HCEC 1CT (cell line): ENCODE data around the gene PCDH18.
"Not testable (repeated sequence)": the region's sequence is repeated elsewhere in the genome, so short reads cannot be mapped to it uniquely, and the experiment has no call there.

Source experiments
- DNase-seq: peaks from one replicate; pipeline ENCODE4 v3.0.0-alpha.2; 2017

The PCDH18 gene

DNA sequence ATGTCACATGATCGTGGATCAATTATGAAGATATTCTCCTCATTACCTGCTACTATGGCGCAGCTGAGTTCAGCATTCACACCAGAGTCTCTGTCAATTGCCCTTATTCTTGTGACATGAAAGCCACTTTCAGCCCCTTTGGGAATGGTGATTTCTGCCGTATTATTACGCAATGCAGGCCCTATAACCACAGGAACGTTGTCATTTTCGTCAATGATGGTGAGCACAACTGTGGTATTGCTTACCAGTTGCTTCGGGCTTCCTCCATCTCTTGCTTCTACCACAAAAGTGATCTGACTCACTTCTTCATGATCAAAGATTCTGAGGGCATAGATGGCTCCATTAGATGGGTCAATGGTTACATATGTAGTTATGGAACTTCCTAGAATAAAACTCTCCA is 2.1 kb downstream of the PCDH18 start:
- DNase-seq = peak; percentile 67

DNA sequence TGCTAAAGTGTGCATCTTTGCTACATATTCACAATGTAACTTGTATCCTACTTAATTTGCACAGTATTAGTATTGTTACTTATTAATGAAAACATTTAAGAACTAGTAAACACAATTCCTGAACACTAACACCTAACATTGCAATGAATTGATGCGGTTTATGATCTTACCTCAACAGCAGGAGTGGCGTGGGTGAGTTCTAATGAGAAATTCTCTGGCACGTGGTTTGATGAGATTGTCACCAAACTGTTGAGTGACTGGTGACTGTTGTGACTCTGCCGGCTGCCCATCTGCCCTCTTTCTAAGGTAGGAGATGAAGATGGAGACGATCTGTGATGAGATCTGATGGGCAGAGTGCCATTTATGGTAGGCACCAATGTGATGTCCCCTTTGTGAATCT is 2.9 kb downstream of the PCDH18 start:
- DNase-seq = no peak

DNA sequence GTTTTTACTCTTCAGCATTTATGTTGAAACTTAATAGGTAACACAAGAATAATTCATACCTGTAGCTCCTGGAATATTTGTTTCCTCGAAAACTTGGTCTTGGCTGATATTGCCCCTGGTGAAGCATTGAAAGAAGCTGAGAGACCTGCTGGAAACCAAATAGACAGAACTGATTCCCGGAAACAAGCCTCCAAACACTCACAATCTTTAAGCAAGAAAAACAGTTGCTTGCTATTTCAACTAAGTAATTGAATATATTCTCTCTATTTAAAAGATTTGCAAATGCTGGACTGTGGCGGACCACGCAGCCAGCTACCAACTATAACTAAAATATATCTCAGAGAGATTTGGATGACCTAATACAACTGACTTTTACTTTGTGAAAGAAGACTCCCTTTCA is 3.6 kb downstream of the PCDH18 start:
- DNase-seq = no peak

DNA sequence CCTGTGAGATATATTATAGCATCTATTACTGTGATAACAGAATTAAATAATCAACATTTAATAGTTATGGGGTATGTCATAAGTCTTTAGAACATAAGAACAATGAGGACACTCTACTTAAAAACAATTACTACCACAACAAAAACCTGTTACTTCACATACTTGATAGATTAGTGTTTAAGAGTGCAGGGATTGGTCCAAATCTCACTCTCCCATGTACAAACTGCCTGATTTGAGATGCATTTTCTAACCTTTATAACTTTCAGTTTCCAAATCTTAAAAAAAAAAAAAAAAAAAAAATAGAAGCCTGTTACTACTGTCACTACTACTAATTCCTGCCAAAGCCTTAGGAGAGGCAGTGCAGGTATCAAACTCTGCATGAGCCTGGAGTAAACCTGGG is 5.6 kb downstream of the PCDH18 start:
- no peak for DNase-seq

DNA sequence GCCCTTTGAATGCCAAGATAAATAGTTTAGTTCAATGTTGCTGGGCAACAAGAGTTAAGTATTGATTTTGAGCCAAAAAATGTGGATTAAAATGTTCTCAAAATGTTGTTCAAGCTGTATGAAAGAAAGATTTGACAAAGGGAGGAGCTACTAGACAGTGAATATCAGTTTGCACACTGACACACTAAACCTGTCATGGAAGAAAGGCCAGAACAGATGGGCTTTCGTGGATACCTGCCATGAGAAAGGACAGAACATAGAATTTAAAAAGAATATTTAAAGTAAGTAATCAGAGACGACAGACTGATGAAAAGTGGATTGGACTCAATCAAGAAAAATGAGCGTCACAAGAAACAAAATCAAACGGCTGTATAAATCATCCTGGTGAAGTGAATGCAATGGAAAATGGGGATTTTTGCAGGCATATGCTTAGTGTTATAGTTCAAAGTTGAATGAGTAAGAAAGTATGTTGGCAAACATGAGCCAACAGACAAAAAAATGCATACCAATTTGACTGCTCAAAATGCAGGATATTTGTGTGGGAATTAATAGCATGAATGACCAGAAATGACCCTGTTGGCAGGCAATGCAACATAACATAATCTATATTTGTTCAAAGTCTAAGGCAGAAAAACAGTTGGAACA is 7.4 kb downstream of the PCDH18 start:
- DNase-seq = peak; percentile 58

DNA sequence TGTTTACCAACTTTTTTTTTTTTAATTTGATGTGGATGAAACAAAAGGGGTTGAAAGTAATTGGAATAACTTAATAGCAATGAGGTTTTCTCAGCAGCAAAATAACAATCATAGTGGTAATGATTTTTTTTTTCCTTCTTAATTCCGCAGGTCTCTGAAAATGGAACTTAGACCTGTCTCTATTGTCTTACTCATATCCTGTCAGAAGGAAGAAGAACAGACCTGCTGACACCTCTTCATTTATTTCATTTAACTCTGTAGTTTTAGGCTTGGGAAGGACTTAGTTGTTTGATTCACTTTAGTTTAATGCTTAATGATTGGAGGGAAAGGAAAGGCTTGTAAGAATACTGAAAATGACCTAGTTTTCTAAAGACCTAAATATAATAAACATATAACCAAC is 9.0 kb downstream of the PCDH18 start:
- no peak for DNase-seq

DNA sequence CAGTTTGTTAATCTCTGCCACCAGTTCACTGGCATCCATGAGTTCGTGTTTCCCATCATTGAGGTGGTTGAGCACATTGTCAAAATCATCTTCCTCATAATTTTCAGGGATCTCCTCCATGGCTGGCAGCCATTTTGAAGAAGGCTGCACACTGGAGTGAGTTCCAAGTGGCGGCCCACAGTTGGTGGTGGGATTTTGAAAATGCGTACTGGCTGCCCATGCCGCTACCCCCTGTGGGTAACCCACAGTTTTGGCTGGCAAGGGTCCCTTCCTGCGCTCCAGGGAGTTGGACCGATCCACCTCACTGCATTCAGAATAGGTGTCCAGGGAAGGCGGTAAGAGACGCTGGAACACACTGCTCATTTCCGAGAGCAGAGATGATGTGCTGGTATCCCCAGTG is 11.2 kb downstream of the PCDH18 start:
- no peak for DNase-seq

DNA sequence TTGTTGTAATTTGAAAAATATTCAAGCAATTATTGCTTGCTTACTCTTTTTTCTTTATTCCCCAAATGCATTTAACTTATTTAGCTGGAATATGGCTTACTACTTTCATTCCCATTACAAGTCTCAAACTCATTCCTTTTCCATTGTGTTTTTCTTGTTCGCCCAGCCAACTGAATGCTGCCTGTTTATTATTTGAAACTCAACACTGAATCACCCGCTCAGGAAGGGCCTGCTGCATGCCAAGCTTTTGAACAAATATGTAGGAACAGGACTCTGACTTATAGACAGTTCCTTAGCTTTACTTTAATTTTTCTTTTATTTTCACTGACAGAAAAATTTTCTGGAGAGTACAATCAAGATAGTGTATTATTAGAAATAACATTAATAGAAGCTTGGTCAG is 12.9 kb downstream of the PCDH18 start:
- DNase-seq = peak; percentile 58

DNA sequence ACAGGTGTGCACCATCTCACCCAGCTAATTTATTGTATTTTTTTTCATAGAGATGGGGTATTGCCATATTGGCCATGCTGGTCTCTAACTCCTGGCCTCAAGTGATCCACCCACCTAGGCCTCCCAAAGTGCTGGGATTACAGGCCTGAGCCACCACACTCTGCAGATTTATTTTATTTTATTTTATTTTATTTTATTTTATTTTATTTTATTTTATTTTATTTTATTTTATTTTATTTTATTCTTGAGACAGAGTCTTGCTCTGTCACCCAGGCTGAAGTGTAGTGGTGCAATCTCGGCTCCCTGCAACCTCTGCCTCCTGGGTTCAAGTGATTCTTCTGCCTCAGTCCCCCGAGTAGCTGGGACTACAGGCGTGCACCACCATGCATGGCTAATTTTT is 15.0 kb downstream of the PCDH18 start:
- DNase-seq = not testable (repeated sequence)

DNA sequence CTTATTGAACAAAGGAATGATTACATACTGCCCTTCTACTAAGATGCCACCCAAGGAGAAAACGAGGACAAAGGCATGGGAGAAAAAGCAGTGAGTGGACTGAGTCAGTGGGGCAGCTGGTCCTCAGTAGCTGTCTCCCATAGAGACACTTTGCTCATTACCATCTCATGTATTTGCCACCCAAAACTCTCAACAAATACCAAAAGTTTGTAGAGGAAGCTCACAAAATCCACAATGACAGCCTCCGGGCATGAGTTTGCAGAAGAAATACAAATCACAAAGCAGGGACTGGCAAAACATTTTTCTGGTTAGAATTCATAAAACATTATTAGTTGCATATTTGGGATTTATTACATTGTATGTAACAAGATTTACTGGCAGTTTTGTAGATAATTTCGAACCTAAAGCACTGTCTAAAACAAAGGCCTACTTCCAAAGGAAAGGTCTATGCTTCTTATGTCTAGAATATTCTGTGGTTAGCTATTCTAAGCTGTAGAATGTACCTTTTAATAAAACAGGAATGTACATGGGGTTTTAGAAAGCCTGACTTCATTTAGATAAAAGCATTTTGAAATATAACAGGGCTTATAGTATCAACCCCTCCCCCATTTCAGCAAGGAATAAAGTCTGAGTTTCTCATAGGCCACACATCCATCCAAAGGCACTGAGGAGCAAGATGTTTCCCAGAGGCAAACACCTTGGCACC is 17.7 kb downstream of the PCDH18 start:
- no peak for DNase-seq

DNA sequence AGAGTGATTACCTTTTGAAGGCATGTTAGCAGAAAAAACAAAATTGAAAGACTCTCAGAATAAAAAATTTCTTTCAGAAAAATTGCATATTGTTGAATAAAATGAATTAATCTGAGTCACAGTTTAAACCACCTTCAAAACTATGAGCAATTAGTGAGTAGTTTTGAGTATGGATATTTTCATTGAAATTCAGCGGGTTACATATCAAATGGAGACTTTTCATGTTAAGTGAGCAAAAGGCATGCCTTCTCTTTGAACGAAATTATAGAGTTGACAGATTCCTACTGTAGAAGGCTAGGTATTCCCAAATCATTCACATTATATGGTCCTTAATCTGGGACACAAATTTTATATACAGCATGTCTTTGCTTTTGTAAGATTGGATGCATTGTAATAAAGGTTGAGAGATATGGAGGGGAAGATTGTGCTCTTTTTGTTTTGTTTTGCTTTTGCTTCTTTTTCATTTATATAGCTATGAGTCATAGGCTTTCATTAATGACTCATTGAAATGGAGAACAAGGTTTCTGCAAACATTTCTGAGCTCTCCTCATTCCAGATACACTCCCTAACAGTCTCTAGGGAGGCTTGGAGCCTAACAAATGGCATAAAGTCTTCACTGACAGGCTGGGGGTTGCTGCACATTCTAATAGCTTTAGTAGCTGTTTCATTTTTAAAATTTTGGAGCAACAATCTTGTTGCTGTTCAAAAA is 21.6 kb downstream of the PCDH18 start:
- peak; percentile 85 for DNase-seq

DNA sequence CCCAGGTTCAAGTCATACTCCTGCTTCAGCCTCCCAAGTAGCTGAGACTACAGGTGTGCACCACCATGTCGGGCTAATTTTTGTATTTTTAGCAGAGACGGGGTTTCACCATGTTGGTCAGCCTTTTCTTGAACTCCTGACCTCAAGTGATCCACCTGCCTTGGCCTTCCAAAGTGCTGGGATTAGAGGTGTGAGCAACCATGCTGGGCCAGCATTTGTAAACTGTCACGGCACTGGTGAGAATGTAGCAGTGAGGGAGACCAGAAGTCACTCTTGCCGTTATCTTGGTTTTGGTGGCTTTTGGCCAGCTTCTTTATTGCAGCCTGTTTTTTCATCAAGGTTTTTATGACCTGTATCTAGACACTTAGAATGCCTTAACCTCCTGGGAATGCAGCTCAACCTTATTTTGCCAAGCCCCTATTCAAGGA is 22.4 kb downstream of the PCDH18 start:
- no peak for DNase-seq

DNA sequence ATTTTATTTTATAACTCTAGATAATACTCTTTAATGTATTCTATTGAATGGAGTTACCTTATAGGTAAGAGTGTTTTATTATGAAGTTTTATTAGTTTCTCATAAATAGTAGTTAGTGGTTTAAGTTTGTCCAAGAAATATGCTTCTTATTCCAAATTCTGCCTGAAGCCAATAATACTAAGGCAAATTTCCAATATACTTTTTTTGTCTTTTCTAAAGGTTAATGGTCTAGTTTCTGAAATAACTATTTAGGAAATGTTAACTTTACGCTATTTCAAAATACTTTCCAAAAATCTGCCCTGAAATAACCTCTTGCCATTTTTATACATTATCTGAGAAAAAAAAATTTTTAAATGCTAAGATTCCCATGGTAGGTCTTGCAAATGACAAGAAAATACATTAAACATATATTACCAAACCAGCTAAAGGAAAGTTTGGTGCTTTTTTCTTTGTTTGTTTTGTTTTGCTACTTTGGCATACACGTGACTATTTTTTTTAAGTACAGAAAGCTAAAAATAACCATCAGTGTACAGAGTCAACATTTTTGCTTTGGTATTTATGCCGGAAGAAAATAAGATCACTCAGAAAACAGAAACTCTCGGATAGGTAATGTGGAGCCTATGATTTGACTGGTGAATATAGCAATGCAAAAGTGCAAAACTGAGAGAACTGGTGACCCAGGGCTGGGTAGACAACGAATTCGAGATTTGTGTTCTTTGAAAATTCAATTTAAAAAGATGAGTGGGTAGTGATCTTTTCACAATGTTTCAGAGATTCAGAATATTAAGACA is 29.8 kb downstream of the PCDH18 start:
- DNase-seq = no peak

DNA sequence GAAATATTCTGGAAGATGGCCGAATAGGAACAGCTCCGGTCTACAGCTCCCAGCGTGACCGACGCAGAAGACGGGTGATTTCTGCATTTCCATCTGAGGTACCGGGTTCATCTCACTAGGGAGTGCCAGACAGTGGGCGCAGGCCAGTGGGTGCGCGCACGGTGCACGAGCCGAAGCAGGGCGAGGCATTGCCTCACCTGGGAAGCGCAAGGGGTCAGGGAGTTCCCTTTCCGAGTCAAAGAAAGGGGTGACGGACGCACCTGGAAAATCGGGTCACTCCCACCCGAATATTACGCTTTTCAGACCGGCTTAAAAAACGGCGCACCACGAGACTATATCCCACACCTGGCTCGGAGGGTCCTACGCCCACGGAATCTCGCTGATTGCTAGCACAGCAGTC is 36.0 kb downstream of the PCDH18 start:
- DNase-seq = not testable (repeated sequence)

DNA sequence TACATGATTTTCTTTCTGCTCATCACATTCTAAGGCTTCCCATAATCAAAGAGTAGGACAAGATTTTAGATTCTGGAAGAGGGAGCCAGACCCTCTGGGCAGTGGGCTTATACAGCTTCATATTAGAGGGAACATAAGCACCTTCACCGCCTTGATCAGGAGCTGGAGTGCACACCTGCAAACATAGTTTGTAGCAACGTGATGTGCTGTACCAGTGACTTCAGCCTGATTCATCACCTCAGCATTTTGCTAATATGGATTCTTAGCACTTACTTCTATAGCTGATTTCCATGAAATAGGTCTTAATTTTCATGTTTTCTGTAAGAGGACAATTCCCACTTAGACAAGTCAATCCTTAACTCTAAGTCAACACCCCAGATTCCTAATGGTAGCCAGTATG is 36.7 kb downstream of the PCDH18 start:
- DNase-seq = no peak

DNA sequence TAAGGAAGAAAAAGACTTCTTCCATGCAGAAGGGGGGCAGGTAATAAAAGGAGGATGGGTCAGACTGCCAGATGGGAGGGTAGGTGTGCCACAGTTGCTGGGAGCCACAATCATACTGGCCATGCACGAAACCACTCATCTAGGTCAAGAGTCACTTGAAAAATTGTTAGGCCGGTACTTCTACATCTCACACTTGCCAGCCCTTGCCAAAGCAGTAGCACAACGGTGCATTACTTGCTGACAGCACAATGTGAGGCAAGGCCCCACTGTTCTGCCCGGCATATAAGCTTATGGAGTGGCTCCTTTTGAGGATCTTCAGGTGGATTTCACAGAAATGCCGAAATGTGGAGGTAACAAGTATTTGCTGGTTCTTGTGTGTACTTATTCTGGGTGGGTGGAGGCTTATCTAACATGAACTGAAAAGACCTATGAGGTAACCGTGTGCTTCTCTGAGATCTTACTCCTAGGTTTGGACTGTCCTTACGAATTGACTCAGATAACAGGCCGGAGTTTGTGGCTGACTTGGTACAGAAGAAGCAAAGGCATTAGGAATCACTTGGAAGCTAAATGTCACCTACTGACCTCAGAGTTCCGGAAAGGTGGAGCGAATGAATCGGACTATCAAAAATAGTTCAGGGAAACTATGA is 48.9 kb downstream of the PCDH18 start:
- not testable (repeated sequence) for DNase-seq

DNA sequence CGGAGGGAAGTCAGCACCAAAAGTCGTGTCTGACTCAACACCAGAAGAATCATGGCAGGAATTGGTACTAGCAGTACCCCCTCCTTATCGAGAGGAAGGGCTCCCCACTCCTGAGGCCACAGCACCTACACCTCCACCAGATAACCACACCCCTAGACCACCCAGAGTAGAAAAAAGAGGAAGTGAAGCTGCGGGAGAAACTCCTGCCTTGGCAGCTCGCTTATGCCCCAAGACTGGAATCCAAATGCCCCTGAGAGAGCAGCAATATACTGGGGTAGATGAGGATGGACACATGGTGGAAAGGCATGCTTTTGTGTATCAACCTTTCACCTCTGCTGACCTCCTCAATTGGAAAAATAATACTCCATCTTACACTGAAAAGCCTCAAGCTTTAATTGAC is 52.6 kb downstream of the PCDH18 start:
- DNase-seq = not testable (repeated sequence)

DNA sequence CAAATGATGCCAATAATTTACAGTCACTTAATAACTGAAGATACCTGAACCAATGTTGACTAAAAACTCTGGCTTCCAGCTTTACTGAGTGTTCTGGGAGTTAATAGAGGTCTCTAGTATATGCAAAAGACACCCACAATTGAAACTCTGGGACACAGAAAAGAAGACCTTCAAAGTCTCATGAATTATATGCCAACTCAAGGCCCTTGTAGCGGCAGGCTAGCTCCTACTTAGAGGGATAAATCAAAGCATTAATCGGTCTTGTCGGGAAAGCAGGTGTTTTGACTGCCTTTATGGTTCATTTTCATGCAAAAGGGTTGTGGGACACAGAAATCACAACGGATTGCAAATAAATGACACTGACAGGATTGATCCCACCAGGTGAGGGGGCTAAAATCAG is 55.9 kb downstream of the PCDH18 start:
- DNase-seq = no peak

DNA sequence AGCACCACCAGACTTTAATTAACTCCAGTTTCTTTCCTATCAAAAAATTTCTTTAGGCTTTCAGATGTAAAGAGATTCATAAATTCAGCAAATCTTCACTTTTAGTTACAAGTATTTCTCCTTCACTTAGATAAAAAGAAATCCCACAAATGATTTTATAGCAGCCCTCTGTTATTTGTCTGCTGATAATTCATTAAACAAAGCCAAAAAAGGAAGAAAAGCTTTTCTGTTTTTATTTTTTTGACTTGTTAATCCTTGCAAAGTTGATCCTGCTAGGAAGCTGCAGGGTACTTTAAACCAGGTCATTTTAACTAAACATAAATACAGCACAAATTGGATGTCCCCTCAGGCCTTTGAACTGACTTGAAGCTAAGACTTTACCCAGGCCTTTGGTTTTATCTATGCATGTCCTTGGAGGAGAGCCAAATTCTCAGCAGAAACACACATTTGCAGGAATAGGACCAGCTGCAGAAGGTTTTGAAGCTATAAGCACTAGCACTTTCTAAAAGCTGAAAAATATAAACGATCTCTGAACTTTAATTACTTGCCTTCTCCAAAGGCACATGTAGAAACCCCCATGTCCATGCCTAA is 57.5 kb downstream of the PCDH18 start:
- no peak for DNase-seq

DNA sequence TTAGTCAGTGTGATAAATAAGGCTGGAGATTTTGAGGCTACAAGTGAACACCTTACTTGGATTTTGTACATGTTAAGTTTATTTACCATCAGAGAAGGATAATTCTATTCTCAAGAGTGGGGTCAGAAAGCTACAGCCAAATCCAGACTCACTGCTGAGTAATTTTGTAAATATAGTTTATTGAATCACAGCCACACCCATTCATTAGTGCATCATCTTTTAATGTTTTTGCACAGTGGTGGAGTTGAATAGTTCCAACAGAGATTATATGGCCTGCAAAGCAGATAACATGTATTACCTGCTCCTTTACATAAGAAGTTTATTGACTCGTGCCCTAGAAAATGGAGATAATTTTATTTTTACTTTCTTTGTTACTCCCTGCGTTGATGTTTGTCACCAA is 60.4 kb downstream of the PCDH18 start:
- DNase-seq = peak; percentile 33

DNA sequence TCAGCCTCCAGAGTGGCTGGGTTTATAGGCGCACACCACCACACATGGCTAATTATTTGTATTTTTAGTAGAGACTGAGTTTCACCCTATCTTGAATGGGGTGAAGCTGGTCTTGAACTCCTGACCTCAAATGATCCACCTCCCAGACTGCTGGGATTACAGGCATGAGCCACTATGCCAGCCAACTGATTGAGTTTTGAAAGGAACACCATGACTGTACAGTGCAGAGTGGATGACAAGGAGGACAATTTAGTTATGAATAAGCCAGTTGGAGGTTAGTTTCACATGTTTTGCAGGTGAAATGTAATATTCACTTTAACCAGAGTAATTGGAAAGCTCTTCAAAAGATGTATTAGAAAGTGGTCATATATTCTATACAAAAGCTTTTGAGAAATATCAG is 60.8 kb downstream of the PCDH18 start:
- DNase-seq = no peak

DNA sequence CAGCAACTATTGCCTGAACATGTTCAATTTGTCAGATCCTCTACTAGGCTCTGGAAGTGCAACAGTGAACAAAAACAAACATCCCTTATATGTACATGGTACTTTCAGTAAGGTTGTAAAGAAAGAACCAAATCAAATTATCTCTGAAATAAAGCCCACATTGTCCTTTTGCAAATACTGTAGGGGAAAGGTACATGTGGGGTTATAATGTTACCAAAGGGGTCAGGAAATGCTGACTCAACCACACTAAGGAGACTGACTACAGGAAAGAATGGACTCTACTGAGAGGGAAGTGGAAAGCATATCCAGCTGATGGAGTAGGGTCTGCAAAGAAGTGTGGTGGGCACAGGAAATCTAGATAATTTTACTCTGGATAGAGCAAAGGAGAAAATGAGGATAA is 61.5 kb downstream of the PCDH18 start:
- no peak for DNase-seq
